GM19397 (cell line): ENCODE data around the gene BCL11A.

Experiments used
- ATAC-seq: cut with Tn5 transposase; IDR thresholded peaks from one replicate; pipeline ENCODE4 v1.9.1; 2021; ENCODE audit warnings: mild to moderate bottlenecking, moderate library complexity; ENCODE audit not compliant: unreplicated experiment

The BCL11A gene

GRCh38 chr2:60560734-60561644, 7.5 kb upstream of the BCL11A start:
- peak; percentile 69 for ATAC-seq

DNA sequence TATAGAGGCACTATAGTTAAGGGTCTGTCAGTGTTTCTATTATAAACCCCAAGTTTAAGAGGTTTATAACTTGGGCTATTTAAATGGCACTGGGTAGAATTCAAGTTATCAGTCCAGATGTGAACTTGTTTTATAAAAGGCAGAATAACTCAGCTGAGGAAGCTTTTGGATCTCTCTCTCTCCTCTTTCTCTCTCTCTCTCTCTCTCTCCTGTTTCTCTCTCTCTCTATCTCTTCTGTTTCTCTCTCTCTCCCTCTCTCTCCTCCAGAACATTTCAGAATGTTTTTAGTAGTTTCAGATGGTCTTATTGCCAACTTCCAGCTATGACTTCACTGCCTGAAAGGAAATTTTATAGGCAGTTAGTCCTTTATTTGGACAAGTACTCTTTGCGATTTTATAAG, 6.4 kb upstream of the BCL11A start:
- no peak for ATAC-seq

DNA sequence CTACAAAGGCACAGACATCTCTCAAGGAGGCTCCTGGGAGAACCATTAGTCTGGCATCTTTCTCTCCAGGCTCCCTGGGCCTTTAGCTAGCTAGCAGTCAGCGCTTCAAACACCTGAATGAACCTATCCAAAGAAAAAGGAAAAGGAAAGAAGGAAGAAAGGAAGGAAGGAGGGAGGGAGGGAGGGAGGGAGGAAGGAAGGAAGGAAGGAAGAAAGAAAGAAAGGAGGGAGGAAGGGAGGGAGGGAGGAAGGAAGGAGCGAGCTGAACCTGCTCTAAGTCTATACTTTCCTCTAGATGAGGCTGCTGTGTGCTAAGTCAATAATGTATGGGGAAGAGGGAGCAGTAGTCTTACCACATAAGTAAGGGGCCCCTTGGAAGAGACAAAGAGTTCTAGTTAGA, 5.1 kb upstream of the BCL11A start:
- ATAC-seq = no peak

GRCh38 chr2:60557486-60557864, 4.0 kb upstream of the BCL11A start:
- ATAC-seq = no peak

GRCh38 chr2:60556576-60557485, 3.4 kb upstream of the BCL11A start:
- no peak for ATAC-seq

DNA sequence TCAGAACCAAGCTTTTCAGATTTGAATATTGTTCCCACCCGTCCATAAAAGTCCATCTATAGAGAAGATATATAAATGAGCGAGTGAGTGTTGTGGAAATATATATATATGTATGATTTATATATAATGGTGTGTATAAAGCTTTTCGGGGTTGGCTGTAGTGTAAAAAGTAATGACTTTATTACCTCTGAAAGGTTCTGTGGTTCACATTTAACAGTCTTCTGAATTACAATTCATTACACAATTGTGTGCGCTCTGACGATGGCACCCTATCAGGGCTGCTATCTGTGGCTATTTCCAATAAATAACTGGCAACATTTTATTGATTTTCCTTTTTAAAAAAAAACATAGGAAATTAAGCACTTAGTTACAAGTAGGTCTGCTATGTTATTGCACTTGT, 2.7 kb upstream of the BCL11A start:
- no peak for ATAC-seq

DNA sequence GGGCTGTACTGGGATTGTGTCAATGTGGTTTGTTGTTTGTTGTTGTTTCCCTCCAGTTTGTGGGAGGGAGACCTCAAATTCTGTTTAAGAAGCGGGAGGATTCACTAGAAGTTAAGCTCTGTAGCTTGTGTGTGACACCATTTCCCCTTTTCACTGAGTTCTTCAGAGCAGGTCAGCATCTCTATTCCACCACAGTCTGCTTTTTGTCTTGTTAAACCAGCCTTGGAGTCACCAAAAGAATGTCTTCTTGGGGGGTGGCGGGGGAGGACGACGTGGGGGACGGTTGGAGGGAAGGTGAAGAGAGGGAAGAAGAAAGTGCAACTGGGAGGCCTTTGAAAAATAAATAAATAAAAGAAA, 2.3 kb upstream of the BCL11A start:
- no peak for ATAC-seq

DNA sequence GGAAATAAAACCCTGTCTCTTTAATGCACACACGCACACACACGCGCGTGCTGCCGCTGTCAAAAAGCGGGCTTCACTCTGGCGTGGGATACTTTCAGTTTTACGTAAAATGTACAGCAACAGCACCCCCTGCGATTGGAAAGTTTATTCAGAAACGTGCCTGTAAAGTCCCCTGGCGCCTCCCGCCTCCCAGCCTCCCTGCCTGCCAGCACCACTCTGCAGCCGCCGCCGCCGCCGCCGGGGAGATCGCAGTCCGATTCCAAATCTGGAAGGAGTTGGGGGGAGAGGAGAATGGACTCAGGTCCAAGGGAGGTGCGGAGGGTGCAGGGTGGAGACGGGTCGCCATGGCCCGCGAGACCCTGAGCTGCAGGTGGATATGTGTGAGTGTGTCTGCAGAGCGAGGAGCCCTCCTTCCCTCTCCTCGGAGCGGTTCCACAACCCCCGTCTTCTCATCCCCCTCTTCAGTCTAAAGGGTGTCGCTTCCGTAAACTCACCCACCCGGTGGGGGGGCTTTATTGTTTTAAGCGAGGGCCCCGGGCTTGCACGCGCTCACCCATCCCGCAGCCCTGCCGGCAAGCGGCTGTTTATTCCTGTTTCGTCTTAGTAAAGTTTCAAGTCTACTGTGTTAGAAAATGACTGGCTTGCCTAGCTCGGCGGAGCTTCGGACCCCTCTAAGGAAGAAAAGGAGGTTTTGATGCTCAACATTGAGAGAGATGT, 1.8 kb upstream of the BCL11A start:
- peak; percentile 45 for ATAC-seq

- ATAC-seq = peak; percentile 2
Measured at GRCh38 chr2:60554646-60555065, 1.2 kb upstream of the BCL11A start.

GRCh38 chr2:60554074-60554645, 706 bp upstream of the BCL11A start:
- ATAC-seq = no peak

- ATAC-seq = no peak
Measured at GRCh38 chr2:60552851-60553494, 481 bp downstream of the BCL11A start.

DNA sequence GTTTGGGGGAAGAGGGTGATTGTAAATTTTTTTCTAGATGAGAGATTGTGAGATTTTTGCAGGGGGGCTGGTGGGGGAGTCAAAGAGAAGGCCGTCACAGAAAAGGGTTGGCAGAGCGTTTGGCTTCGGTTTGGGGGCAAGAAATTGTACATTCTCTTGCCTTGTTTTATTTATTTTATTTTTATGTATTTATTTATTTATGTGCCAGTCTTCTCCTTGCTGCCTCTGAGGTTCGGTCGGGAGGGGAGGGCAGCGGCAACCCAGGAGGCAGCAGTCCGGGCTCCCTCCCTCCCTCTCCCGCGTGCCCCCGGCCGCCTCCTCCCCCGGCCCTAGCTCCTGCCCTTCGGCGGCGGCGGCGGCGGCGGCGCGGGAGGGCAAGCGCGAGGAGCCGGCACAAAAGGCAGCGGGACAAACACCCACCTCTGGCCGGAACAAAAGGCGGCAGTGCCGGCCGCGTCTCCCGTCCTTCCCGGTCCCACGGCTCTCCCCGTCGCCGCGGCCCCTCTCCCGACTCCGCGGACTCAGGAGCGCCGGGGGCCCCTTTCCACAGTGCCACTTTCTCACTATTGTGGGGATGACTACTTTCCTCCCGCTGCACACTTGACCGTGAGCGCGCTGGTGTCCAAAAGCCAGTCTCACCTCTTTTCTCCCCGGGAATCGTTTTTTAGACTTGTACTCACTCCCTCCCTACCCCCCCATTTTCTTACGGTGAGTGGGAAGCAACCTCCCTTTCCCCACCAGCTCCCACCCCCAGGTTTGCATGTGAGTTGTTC, 1.2 kb downstream of the BCL11A start:
- no peak for ATAC-seq

- ATAC-seq = no peak
Measured at GRCh38 chr2:60551240-60552077, 2.0 kb downstream of the BCL11A start.

DNA sequence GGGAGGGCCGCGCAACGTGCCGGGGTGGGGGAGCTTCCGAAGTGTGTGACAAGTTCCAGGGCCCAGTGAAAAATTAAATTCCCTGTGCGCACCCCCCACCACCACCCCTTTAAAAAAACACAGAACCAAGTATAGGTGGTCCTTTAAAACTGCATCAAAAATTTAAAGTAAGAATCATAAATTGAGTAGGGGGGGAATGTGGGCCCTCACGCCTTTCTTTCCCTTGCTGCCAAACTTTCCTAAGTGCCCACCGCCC, 2.5 kb downstream of the BCL11A start:
- no peak for ATAC-seq

GRCh38 chr2:60550178-60550983, 3.1 kb downstream of the BCL11A start:
- ATAC-seq = peak; percentile 55

DNA sequence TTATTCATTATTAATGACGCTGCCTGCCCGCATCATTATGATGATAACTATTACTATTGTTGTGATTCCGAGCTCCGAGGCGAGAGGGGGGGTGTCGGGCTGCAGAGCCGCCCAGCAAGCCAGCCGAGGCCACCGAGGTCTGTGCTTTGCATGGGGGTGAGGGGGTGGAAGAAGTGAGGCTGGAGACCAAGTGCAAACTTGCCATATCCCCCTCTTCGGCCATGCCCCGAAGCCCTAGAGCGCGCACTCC, 3.6 kb downstream of the BCL11A start:
- no peak for ATAC-seq

GRCh38 chr2:60549238-60549927, 4.1 kb downstream of the BCL11A start:
- ATAC-seq = no peak

- ATAC-seq = no peak
Measured at GRCh38 chr2:60548845-60549237, 4.6 kb downstream of the BCL11A start.
